Sigmoid colon (tissue), 4 donors: ENCODE results near the gene MED13L.

Source experiments
- EP300 ChIP-seq, 4 donors: sonication (generic); formaldehyde crosslinking; IDR thresholded peaks; one replicate each; pipeline ENCODE4 v1.6.1; 2017; ENCODE audit warnings: antibody characterized with exemption in 4 of 4
- POLR2A ChIP-seq, 2 donors: fragments of 450-650 bp; IDR thresholded peaks; one replicate each; pipeline ENCODE4 v1.6.1; 2016; ENCODE audit warnings: antibody characterized with exemption in 2 of 2, mild to moderate bottlenecking in 2 of 2, moderate library complexity in 2 of 2
- TF ChIP-seq, protein P1 (sequence below), 4 experiments: fragments of 450-650 bp in 3 of 4; fragments of 200-600 bp in 1 of 4; IDR thresholded peaks; one replicate each; pipeline ENCODE4 v1.5.1; 2016 to 2019; ENCODE audit warnings: antibody characterized with exemption in 4 of 4, mild to moderate bottlenecking in 3 of 4, moderate library complexity in 2 of 4

DNA sequence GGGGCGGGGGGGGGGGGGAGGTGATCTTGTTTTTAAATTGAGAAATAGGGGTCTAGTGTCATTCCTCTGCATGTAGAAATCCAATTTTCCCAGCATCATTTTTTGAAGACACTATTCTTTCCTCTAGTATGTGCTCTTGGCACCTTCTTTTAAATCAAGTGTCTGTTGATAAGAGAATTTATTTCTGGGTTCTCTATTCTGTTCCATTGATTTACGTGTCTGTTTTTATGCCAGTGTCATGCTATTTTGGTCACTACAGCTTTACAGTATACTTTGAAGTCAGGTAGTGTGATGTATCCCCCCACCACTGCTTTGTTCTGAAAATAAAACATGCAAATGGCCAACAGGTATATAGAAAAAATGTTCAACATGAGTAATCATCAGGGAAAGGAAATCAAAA lies 252.7 kb downstream of the MED13L start:
- TF ChIP-seq POLR2A (IDR thresholded peaks at IDR 0.05) (no peak), EP300 (IDR thresholded peaks at IDR 0.05) (no peak)
- TF ChIP-seq, protein P1, sequence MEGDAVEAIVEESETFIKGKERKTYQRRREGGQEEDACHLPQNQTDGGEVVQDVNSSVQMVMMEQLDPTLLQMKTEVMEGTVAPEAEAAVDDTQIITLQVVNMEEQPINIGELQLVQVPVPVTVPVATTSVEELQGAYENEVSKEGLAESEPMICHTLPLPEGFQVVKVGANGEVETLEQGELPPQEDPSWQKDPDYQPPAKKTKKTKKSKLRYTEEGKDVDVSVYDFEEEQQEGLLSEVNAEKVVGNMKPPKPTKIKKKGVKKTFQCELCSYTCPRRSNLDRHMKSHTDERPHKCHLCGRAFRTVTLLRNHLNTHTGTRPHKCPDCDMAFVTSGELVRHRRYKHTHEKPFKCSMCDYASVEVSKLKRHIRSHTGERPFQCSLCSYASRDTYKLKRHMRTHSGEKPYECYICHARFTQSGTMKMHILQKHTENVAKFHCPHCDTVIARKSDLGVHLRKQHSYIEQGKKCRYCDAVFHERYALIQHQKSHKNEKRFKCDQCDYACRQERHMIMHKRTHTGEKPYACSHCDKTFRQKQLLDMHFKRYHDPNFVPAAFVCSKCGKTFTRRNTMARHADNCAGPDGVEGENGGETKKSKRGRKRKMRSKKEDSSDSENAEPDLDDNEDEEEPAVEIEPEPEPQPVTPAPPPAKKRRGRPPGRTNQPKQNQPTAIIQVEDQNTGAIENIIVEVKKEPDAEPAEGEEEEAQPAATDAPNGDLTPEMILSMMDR (IDR thresholded peaks at IDR 0.05) = no peak
